ENCODE measurements around the gene RNF175.

Gene RNF175

GRCh38 chr4:153748378-153748777 is 11.4 kb downstream of the RNF175 start:
- peak; percentile 30 for DNase-seq (ENCODE audit: low spot score)

GRCh38 chr4:153747406-153747955 is 12.3 kb downstream of the RNF175 start:
- no peak for DNase-seq (ENCODE audit: low spot score)

- no peak for DNase-seq (ENCODE audit: low spot score)
These were observed 14.2 kb downstream of the RNF175 start for GRCh38 chr4:153745651-153746050.

- DNase-seq (ENCODE audit: low spot score): no peak
These were observed 18.3 kb downstream of the RNF175 start for GRCh38 chr4:153741541-153741940.

- no peak for DNase-seq (ENCODE audit: low spot score)
These were observed 23.8 kb downstream of the RNF175 start for GRCh38 chr4:153735906-153736461.

- DNase-seq (ENCODE audit: low spot score): no peak
These were observed 25.9 kb downstream of the RNF175 start for GRCh38 chr4:153733751-153734448.

GRCh38 chr4:153731239-153731638 is 28.6 kb downstream of the RNF175 start:
- DNase-seq (ENCODE audit: low spot score): peak; percentile 5

- DNase-seq (ENCODE audit: low spot score): no peak
These were observed 29.9 kb downstream of the RNF175 start for GRCh38 chr4:153729895-153730294.

GRCh38 chr4:153728660-153729059 is 31.2 kb downstream of the RNF175 start:
- DNase-seq (ENCODE audit: low spot score): no peak

- no peak for DNase-seq (ENCODE audit: low spot score)
These were observed 31.7 kb downstream of the RNF175 start for GRCh38 chr4:153728151-153728550.

- no peak for DNase-seq (ENCODE audit: low spot score)
These were observed 34.0 kb downstream of the RNF175 start for GRCh38 chr4:153725831-153726154.

GRCh38 chr4:153725136-153725830 is 34.5 kb downstream of the RNF175 start:
- DNase-seq (ENCODE audit: low spot score): no peak

- DNase-seq (ENCODE audit: low spot score): no peak
These were observed 35.2 kb downstream of the RNF175 start for GRCh38 chr4:153724606-153725005.

GRCh38 chr4:153722036-153722435 is 37.8 kb downstream of the RNF175 start:
- no peak for DNase-seq (ENCODE audit: low spot score)

GRCh38 chr4:153713866-153714646 is 45.8 kb downstream of the RNF175 start:
- DNase-seq (ENCODE audit: low spot score): no peak

- DNase-seq (ENCODE audit: low spot score): no peak
These were observed 49.1 kb downstream of the RNF175 start for GRCh38 chr4:153710681-153711080.

- DNase-seq (ENCODE audit: low spot score): no peak
These were observed 53.3 kb downstream of the RNF175 start for GRCh38 chr4:153706519-153706918.

- no peak for DNase-seq (ENCODE audit: low spot score)
These were observed 53.9 kb downstream of the RNF175 start for GRCh38 chr4:153705743-153706468.

GRCh38 chr4:153704522-153704921 is 55.3 kb downstream of the RNF175 start:
- DNase-seq (ENCODE audit: low spot score): no peak

GRCh38 chr4:153684971-153685371 is 74.9 kb downstream of the RNF175 start:
- peak; percentile 20 for DNase-seq (ENCODE audit: low spot score)

- peak; percentile 19 for DNase-seq (ENCODE audit: low spot score)
These were observed 75.4 kb downstream of the RNF175 start, which contains the start of gene TLR2 for GRCh38 chr4:153684182-153684970. TLR2 (plus strand) TSS chr4:153684280; CDS start chr4:153702908, 18,628 bp downstream.
